Stimulated activated memory B cell treated with anti-CD40 and anti-IgM and Interleukin-4, amounts not matched to agents 10 μg/mL and 1 μg/mL and 100 μg/mL, for 72 hours (primary cell): ENCODE data around the gene SOS1.
"Not testable (repeated sequence)": the region's sequence is repeated elsewhere in the genome, so short reads cannot be mapped to it uniquely, and the experiment has no call there.

Experiments
- ATAC-seq: fragments of 150-1000 bp; cut with Tn5 transposase; 2 replicates; pipeline ENCODE4 v1.10.0; 2021
- H3K27ac Mint-ChIP-seq: one replicate; pipeline ENCODE4 v1.8.0; 2022; ENCODE audit warnings: mild to moderate bottlenecking, mixed read lengths
- H3K27me3 Mint-ChIP-seq: one replicate; pipeline ENCODE4 v1.8.0; 2022; ENCODE audit warnings: mixed read lengths
- H3K36me3 Mint-ChIP-seq: one replicate; pipeline ENCODE4 v1.8.0; 2022; ENCODE audit warnings: mixed read lengths
- H3K4me1 Mint-ChIP-seq: one replicate; pipeline ENCODE4 v1.8.0; 2022; ENCODE audit warnings: mixed read lengths
- H3K4me3 Mint-ChIP-seq: one replicate; pipeline ENCODE4 v1.8.0; 2022; ENCODE audit warnings: mild to moderate bottlenecking, moderate library complexity, mixed read lengths
- H3K9me3 Mint-ChIP-seq: one replicate; pipeline ENCODE4 v1.8.0; 2022; ENCODE audit warnings: mixed read lengths

SOS1 gene

GRCh38 chr2:39095624-39096023 lies 25.2 kb downstream of the SOS1 start:
- Mint-ChIP-seq H3K27ac (peak overlapping the region; percentile 11), H3K9me3 (no peaks in the 10 kb centered on the region), H3K36me3 (peaks cover 20% of the 10 kb centered on the region), H3K27me3 (no peaks in the 10 kb centered on the region), H3K4me1 (peaks cover 52% of the 10 kb centered on the region), H3K4me3 (no peak overlapping the region)
- no peak for ATAC-seq

DNA sequence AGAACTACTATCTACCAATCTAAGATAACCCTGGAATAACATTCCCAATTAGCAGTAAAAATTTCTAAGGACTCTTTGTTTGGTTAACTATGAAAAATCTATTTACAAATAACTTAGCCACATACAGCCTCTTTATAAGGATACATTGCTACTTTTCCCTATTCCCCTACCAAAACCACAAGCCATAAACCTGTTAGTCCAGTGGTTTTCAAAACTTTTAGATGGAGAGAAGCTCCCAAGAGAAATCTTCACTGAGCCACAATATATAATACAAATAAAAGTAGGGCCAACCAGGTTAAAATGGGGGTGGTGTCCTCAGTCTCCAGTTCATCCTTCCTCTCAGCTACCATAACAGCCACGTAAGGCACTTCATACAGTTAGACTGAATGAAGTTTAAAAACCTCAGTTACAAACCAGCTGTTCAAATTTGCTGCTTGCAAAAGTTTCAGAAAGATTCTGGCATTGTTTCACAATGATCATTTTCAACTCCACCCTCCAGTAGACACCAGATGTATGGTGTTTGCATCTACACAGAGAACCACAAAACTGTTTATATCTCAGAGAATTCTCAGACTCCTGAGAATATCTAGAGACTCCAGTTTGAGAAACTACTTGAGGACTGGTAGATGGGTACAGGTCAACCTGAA lies 26.0 kb downstream of the SOS1 start:
- peaks cover 14% of the 10 kb centered on the region for H3K36me3 Mint-ChIP-seq
- no peaks in the 10 kb centered on the region for H3K9me3 Mint-ChIP-seq
- H3K4me3 Mint-ChIP-seq = no peak overlapping the region
- H3K27ac Mint-ChIP-seq = peak overlapping the region; percentile 11
- H3K27me3 Mint-ChIP-seq = no peaks in the 10 kb centered on the region
- H3K4me1 Mint-ChIP-seq = peaks cover 44% of the 10 kb centered on the region
- ATAC-seq = no peak

DNA sequence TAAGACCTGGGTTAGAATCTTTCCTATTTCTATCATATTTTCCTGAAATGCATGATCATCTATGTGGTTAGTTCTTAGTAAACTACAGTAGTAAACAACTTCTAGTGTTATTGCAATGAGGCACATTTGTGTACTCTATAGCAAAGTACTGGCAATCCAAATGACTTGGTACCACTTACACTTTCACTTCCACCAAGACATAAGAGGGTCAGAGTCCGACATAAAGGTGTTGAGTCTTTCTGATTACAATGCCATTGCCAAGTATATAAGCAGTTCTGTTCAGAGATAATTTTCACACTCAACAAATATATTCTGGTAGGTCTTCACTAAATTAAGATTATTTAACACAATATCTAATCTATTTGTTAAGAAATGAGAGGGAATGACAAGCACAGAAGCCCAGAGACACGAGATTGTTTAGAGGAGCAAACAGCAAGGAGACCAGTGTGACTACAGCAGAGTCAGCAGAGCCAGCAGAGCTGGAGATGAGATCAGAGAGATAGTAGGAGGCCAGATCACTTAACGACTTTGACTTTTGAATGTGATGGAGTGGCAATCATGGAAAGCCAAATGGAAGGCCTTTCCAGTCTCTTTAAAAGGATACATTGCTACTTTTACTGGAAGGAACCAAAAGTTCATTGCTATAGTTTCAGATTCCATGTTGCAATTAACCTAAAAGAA lies 27.5 kb downstream of the SOS1 start:
- peak overlapping the region; percentile 29 for H3K27ac Mint-ChIP-seq
- H3K4me3 Mint-ChIP-seq = no peak overlapping the region
- ATAC-seq = peak; percentile 54
- H3K9me3 Mint-ChIP-seq = no peaks in the 10 kb centered on the region
- H3K27me3 Mint-ChIP-seq = no peaks in the 10 kb centered on the region
- H3K36me3 Mint-ChIP-seq = peaks cover 17% of the 10 kb centered on the region
- H3K4me1 Mint-ChIP-seq = peaks cover 34% of the 10 kb centered on the region

DNA sequence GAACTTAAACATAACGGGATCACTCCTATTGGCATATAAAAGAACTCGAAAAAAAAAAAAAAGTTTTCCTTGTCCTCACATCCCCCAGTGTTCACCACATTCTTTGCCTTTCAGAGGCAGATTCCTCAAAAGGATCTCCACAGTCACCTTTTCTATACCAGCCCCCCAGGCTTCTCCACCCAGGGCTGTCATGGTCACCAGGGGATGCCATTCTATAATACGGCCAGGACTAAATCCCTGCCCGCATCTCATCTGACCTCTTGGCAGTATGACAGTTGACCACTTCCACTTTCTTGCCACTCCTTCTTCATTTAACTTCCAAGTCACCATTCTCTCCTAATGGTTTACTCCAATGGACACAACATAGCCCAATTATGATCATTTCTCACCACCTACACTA lies 29.3 kb downstream of the SOS1 start:
- no peak for ATAC-seq
- H3K27me3 Mint-ChIP-seq = no peaks in the 10 kb centered on the region
- no peak overlapping the region for H3K4me3 Mint-ChIP-seq
- no peaks in the 10 kb centered on the region for H3K9me3 Mint-ChIP-seq
- peaks cover 20% of the 10 kb centered on the region for H3K36me3 Mint-ChIP-seq
- H3K27ac Mint-ChIP-seq = no peak overlapping the region
- H3K4me1 Mint-ChIP-seq = peaks cover 34% of the 10 kb centered on the region

DNA sequence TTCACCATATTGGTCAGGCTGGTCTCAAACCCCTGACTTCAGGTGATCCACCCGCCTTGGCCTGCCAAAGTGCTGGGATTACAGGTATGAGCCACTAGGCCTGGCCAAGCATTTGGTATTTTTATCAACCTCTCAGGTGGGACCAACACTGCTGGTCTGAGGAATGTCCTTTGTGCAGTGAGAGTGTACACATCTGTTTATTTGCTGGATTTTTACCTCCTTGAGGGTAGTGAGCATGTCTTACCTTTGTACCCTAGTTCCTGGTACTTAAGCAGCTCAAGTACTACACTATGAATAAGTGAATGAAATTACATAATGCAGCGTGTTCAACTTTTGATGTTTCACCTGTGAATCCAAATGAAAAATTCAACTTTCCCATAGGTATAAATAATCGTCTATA lies 29.8 kb downstream of the SOS1 start:
- Mint-ChIP-seq H3K27me3 (no peaks in the 10 kb centered on the region), H3K4me1 (peaks cover 36% of the 10 kb centered on the region), H3K9me3 (no peaks in the 10 kb centered on the region), H3K27ac (no peak overlapping the region), H3K4me3 (no peak overlapping the region), H3K36me3 (peaks cover 20% of the 10 kb centered on the region)
- ATAC-seq = no peak

DNA sequence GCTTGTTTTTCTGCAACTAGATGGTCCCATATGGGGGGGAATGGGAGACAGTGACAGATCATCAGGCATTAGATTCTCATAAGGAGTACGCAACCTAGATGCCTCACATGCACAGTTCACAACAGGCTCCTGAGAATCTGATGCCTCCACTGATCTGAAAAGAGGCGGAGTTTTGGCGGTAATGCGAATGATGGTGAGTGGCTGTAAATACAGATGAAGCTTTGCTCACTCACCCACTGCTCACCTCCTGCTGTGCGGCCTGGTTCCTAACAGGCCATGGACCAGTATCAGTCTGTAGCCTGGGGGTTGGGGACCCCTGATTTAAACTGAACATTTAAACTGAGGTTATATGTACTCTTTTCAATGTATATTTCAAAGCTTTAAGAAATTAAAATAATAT lies 40.7 kb downstream of the SOS1 start:
- H3K27me3 Mint-ChIP-seq = no peaks in the 10 kb centered on the region
- no peak overlapping the region for H3K27ac Mint-ChIP-seq
- no peaks in the 10 kb centered on the region for H3K9me3 Mint-ChIP-seq
- H3K36me3 Mint-ChIP-seq = peaks cover 6% of the 10 kb centered on the region
- H3K4me3 Mint-ChIP-seq = no peak overlapping the region
- H3K4me1 Mint-ChIP-seq = peaks cover 36% of the 10 kb centered on the region
- ATAC-seq = no peak

- Mint-ChIP-seq H3K4me1 (peaks cover 22% of the 10 kb centered on the region), H3K4me3 (no peak overlapping the region), H3K27me3 (no peaks in the 10 kb centered on the region), H3K9me3 (no peaks in the 10 kb centered on the region), H3K27ac (peak overlapping the region; percentile 16), H3K36me3 (peaks cover 22% of the 10 kb centered on the region)
- ATAC-seq = no peak
Observed at GRCh38 chr2:39069890-39070465, 50.9 kb downstream of the SOS1 start.

DNA sequence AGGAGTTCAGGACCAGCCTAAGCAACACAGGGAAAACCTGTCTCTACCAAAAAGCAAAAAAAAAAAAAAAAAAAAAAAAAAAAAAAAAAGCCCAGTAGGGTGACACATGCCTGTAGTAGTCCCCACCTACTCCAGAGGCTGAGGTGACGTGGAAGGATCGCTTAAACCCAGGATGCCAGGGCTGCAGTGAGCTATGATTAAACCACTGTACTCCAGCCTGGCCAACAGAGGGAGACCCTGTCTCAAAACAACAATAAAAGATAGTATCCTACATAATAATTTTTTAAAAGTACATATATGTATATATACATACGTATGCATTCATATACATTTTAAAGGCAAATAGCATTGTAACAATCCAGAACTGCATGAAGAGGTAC lies 51.7 kb downstream of the SOS1 start:
- Mint-ChIP-seq H3K27ac (peak overlapping the region; percentile 22), H3K27me3 (no peaks in the 10 kb centered on the region), H3K4me1 (peaks cover 17% of the 10 kb centered on the region), H3K9me3 (no peaks in the 10 kb centered on the region), H3K36me3 (peaks cover 17% of the 10 kb centered on the region), H3K4me3 (no peak overlapping the region)
- ATAC-seq = no peak

- Mint-ChIP-seq H3K4me3 (no peak overlapping the region), H3K4me1 (peaks cover 22% of the 10 kb centered on the region), H3K27me3 (no peaks in the 10 kb centered on the region), H3K9me3 (no peaks in the 10 kb centered on the region), H3K27ac (peak overlapping the region; percentile 22), H3K36me3 (peaks cover 17% of the 10 kb centered on the region)
- no peak for ATAC-seq
Observed at GRCh38 chr2:39068299-39069135, 52.3 kb downstream of the SOS1 start.

GRCh38 chr2:39065616-39066015 lies 55.2 kb downstream of the SOS1 start:
- Mint-ChIP-seq H3K4me1 (peaks cover 19% of the 10 kb centered on the region), H3K4me3 (no peak overlapping the region), H3K9me3 (no peaks in the 10 kb centered on the region), H3K36me3 (peaks cover 21% of the 10 kb centered on the region), H3K27ac (peak overlapping the region; percentile 3), H3K27me3 (no peaks in the 10 kb centered on the region)
- no peak for ATAC-seq

DNA sequence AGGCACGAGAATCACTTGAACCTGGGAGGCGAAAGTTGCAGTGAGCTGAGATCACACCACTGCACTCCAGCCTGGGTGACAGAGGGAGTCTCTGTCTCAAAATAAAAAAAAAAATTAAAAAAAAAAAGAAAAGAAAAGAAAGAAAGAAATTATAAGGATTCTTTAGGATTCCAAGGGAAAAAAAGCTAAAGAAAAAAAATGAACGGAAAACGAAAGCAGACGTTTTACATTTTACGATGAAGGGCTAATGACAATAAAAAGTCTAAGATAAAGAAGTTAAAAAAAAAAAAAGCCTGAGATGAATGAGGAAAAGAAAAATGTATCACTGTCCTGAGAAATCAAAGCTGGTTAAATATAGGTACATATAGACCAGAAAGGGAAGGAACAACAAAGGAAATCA lies 58.5 kb downstream of the SOS1 start:
- no peak overlapping the region for H3K4me3 Mint-ChIP-seq
- ATAC-seq = no peak
- H3K27me3 Mint-ChIP-seq = no peaks in the 10 kb centered on the region
- no peaks in the 10 kb centered on the region for H3K9me3 Mint-ChIP-seq
- peaks cover 13% of the 10 kb centered on the region for H3K4me1 Mint-ChIP-seq
- H3K27ac Mint-ChIP-seq = peak overlapping the region; percentile 23
- H3K36me3 Mint-ChIP-seq = peaks cover 22% of the 10 kb centered on the region

- no peak for ATAC-seq
- Mint-ChIP-seq H3K36me3 (peaks cover 17% of the 10 kb centered on the region), H3K9me3 (no peaks in the 10 kb centered on the region), H3K27me3 (no peaks in the 10 kb centered on the region), H3K27ac (peak overlapping the region; percentile 41), H3K4me1 (peaks cover 13% of the 10 kb centered on the region), H3K4me3 (no peak overlapping the region)
Observed at GRCh38 chr2:39061280-39061679, 59.6 kb downstream of the SOS1 start.

- Mint-ChIP-seq H3K9me3 (no peaks in the 10 kb centered on the region), H3K4me3 (no peak overlapping the region), H3K27ac (peak overlapping the region; percentile 30), H3K4me1 (peaks cover 13% of the 10 kb centered on the region), H3K36me3 (peaks cover 15% of the 10 kb centered on the region), H3K27me3 (no peaks in the 10 kb centered on the region)
- ATAC-seq = no peak
Observed at GRCh38 chr2:39059366-39059952, 61.4 kb downstream of the SOS1 start.

DNA sequence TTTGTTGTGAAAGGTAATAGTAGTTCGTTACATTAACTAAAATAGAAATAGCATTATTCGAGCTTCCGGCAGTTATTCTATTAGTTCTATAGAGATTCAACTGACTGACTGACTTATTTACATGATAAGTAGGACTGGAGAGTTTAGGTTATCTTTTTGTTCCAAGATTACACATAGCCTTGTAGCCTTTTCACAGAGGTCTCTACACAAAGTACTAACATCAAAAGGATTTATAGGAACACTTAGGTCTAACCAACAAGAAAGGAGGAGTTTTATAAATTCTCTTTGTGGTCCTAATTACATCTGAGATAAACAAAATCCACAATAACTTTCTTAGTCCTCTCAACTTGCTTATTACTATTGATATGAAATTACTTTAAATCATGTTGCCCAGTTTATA lies 62.8 kb downstream of the SOS1 start:
- ATAC-seq = no peak
- peaks cover 6% of the 10 kb centered on the region for H3K4me1 Mint-ChIP-seq
- H3K9me3 Mint-ChIP-seq = no peaks in the 10 kb centered on the region
- no peak overlapping the region for H3K4me3 Mint-ChIP-seq
- no peaks in the 10 kb centered on the region for H3K27me3 Mint-ChIP-seq
- H3K27ac Mint-ChIP-seq = no peak overlapping the region
- H3K36me3 Mint-ChIP-seq = peaks cover 15% of the 10 kb centered on the region

DNA sequence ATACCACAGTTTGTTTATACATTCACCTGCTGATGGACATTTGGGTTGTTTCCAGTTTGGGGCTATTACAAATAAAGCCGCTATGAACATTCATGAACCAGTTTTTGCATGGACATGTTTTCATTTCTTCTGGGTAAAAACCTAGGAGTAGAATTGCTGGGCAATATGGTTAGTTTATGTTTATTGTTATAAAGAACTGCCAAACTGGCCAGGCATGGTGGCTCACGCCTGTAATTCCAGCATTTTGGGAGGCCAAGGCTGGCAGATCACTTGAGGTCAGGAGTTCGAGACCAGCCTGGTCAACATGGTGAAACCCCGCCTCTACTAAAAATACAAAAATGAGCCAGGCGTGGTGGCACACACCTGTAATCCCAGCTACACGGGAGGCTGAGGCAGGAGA lies 68.2 kb downstream of the SOS1 start:
- peaks cover 31% of the 10 kb centered on the region for H3K36me3 Mint-ChIP-seq
- H3K4me3 Mint-ChIP-seq, H3K27me3 Mint-ChIP-seq, H3K9me3 Mint-ChIP-seq, H3K4me1 Mint-ChIP-seq, ATAC-seq, H3K27ac Mint-ChIP-seq: not testable (repeated sequence)
